Retinal pigment epithelial cell (primary cell): Measurements from ENCODE around the gene IQCN.
A peak's percentile ranks its signal among the peaks of the same experiment; 100 is the strongest.
"Not testable (repeated sequence)": the region's sequence is repeated elsewhere in the genome, so short reads cannot be mapped to it uniquely, and the experiment has no call there.

ENCODE experiments used
- DNase-seq: peaks from one replicate; pipeline ENCODE4 v3.0.0-alpha.2; 2010; ENCODE audit warnings: low read depth
- H3K4me3 ChIP-seq: 2 replicates; pipeline ENCODE4 v1.5.1; 2011; ENCODE audit warnings: mild to moderate bottlenecking, low read length, control low read depth, moderate library complexity
- TF ChIP-seq, protein P1 (sequence below): conservative IDR thresholded peaks from 2 replicates; pipeline ENCODE4 v1.5.1; 2011; ENCODE audit warnings: low read depth, low read length, control low read depth, inconsistent platforms

The IQCN gene

GRCh38 chr19:18218600-18218999 is 55.7 kb downstream of the IQCN start:
- no peak overlapping the region for H3K4me3 ChIP-seq
- DNase-seq = no peak
- TF ChIP-seq, protein P1, sequence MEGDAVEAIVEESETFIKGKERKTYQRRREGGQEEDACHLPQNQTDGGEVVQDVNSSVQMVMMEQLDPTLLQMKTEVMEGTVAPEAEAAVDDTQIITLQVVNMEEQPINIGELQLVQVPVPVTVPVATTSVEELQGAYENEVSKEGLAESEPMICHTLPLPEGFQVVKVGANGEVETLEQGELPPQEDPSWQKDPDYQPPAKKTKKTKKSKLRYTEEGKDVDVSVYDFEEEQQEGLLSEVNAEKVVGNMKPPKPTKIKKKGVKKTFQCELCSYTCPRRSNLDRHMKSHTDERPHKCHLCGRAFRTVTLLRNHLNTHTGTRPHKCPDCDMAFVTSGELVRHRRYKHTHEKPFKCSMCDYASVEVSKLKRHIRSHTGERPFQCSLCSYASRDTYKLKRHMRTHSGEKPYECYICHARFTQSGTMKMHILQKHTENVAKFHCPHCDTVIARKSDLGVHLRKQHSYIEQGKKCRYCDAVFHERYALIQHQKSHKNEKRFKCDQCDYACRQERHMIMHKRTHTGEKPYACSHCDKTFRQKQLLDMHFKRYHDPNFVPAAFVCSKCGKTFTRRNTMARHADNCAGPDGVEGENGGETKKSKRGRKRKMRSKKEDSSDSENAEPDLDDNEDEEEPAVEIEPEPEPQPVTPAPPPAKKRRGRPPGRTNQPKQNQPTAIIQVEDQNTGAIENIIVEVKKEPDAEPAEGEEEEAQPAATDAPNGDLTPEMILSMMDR = no peak

DNA sequence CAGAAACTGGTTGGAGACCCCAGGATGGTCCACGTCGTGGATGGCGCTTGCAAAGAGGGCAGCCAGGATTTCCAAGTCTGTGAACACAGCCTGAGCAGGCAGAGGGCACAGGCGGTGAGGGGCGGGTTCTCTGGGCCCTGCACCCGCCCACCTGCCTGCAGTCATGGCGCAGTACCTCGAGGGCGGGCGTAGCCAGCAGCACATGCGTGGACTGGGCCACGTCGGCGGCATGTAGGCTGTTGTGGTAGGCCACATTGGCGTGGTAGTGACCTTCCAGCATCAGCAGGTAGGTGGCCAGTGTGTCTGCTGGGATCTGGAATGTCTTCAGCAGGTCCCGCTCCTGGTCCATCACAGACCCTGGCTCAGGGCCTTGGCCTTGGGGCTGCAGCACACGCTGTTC is 56.1 kb downstream of the IQCN start:
- no peak for DNase-seq
- H3K4me3 ChIP-seq = no peak overlapping the region
- TF ChIP-seq, protein P1 = no peak

GRCh38 chr19:18216789-18217188 is 57.5 kb downstream of the IQCN start:
- TF ChIP-seq, protein P1 = no peak
- DNase-seq = no peak
- no peak overlapping the region for H3K4me3 ChIP-seq

GRCh38 chr19:18214779-18215433 is 59.3 kb downstream of the IQCN start:
- TF ChIP-seq, protein P1 = no peak
- DNase-seq = no peak
- H3K4me3 ChIP-seq = no peak overlapping the region

GRCh38 chr19:18211683-18212082 is 62.6 kb downstream of the IQCN start:
- TF ChIP-seq, protein P1 = no peak
- H3K4me3 ChIP-seq = no peak overlapping the region
- DNase-seq = no peak

GRCh38 chr19:18209912-18210311 is 64.3 kb downstream of the IQCN start:
- not testable (repeated sequence) for DNase-seq, H3K4me3 ChIP-seq

GRCh38 chr19:18208098-18208951 is 65.9 kb downstream of the IQCN start:
- DNase-seq = no peak
- TF ChIP-seq, protein P1 = peak; percentile 57
- H3K4me3 ChIP-seq = no peak overlapping the region
